ENCODE results near the gene CRIM1.

- TF ChIP-seq YY1 (IDR thresholded peaks at IDR 0.05; ENCODE audit: insufficient read depth, insufficient read length) (no peak), ZNF274 (IDR thresholded peaks at IDR 0.05; ENCODE audit: low read depth, low read length) (no peak)
Measured at GRCh38 chr2:36307441-36307840, 48.1 kb upstream of the CRIM1 start.
